CD4-positive, alpha-beta T cell treated with Interleukin-10 for 1 hour (primary cell): ENCODE results near the gene SLC35E2B.
A peak's percentile ranks its signal among the peaks of the same experiment; 100 is the strongest.
"Not testable (repeated sequence)": the region's sequence is repeated elsewhere in the genome, so short reads cannot be mapped to it uniquely, and the experiment has no call there.

Experiments used
- DNase-seq: peaks from one replicate; pipeline ENCODE4 v3.0.0-alpha.2; 2020

Gene SLC35E2B

DNA sequence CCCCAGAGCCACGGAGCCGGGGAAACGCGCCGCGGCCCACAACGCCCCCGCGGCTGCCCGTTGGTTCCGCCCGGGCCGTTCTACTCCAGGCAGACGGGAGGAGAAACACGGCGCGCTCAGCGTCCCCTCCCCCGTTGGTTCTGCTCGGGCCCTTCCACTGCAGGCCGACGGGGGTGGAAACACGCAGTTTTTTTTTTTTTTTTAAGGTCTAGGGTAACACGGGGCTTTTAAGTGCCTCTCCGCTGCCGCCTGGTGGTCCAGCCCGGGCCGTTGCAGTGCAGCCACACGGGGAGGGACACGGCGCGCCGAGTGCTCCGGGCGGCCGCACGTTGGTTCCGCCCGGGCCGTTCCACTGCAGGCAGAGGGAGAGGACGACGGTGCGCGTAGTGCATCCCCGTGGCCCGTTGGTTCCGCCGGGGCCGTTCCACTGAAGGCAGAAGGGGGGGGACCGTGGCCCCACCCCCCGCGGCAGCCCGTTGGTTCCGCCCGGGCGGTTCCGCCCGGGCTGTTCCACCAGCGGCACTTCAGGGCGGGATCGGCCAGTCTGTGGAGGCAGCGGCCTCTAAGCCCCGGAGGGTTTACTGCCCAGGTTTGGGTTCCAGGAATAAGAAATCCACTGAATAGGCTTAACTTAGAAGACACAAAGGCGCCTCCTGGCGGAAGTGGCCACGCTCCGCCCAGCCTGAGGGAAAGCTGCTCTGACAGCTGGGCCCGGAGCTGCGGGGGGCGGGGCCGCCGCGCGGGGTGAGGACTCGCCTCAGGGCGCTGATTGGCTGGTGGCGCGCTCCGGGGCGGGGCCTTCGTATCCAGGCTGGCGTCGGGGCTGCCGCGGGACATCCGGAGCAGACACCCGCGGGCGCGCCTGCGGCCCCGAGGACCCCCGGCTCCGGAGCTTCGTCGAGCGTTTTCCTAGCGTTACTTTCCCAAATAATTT, at the start of gene SLC35E2B:
Gene SLC35E2B, minus strand, starts transcription at position 82 of the 934 bp plus-strand sequence. CDS start 16,096 bp downstream, outside the sequence.
- peak; percentile 98 for DNase-seq

GRCh38 chr1:1741013-1741412, 48.4 kb upstream of the SLC35E2B start:
- DNase-seq, result not testable (repeated sequence)

DNA sequence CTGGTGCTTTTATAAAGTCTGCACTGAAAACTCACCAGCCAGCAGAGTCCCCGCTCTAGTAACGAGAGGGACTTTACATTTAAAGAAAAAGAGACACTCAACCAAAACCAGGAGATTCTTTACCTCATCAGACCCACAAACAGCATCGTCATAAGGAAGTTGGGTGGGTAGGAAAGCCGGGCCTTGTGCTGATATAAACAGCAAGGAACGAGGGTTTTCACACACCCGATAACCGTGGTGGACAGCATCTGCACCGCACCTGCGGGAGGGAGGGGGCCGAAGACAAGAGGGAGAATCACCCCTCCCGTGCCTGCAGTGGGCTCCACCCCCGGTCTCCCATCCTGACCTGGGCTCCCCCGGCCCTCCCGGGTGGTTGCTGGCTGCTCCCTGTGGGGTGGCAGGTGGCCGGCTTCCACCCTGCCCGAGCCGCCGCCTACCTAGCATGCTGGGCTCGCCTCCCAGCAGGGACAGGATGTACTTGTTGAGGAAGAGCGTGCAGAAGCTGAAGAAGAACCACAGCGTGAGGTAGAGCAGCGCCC, 46.3 kb upstream of the SLC35E2B start:
- not testable (repeated sequence) for DNase-seq

DNA sequence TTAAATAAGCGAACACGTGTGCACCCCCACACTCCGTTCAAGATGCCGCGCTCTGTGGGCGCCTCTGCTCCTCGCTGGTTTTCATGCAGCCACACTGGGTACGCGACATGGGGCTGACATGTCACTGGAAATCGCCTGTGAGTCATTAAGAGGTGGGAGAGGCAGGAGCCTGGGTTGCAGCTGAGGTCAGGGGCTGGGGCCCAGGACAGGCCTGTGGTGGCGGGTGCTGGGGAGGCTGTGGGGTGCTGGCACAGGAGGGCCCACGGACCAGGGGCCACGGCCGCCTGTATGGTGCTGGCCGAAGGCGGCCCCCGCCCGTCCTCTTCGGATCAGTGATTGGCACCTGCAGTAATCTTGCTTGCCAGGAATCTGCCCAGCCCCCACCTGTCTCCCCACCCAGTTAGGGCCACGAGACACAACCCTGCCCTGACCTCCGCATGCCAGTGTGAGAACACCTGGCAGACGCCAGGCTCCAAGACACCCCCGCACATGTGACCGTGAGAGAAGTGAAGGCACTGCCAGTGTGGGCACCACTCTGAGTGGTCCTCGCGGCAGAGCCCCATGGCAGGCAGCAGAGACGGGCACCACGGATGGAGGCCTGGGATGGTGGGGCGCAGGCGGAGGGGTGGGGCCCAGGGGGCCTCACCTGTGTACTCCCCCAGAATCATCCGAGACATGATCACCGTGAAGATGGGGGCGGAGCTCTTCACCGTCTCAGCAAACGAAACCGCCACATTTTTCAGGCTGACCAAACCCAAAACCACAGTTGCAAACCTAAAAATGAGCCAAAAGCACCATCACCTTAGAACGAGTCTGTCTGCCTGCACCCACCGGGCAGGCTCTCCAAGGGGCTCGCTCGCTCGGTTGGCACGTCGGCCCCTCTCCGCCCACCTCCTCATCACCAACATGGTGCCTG, 45.3 kb upstream of the SLC35E2B start:
- not testable (repeated sequence) for DNase-seq

- no peak for DNase-seq
Measured at GRCh38 chr1:1732381-1732780, 39.8 kb upstream of the SLC35E2B start.

DNA sequence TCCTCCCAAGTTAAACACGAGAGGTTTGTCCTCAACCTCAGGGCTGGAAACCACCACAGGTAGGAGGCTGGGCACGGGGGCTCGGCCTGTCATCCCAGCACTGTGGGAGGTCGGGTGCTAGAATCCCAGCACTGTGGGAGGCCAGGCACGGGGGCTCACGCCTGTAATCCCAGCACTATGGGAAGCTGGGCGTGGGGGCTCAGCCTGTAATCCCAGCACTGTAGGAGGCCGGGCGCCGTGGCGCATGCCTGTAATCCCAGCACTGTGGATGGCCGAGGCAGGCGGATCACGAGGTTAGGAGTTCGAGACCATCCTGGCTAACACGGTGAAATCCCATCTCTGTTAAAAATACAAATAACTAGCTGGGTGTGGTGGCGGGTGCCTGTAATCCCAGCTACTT, 38.3 kb upstream of the SLC35E2B start:
- DNase-seq, result no peak

- DNase-seq, result not testable (repeated sequence)
Measured at GRCh38 chr1:1730230-1730629, 37.6 kb upstream of the SLC35E2B start.

- not testable (repeated sequence) for DNase-seq
Measured at GRCh38 chr1:1729116-1729816, 36.7 kb upstream of the SLC35E2B start.

- DNase-seq, result peak; percentile 63
Measured at GRCh38 chr1:1728308-1729005, 35.9 kb upstream of the SLC35E2B start.

- DNase-seq, result not testable (repeated sequence)
Measured at GRCh38 chr1:1727131-1727651, 34.6 kb upstream of the SLC35E2B start.

- not testable (repeated sequence) for DNase-seq
Measured at GRCh38 chr1:1726088-1726487, 33.5 kb upstream of the SLC35E2B start.

- DNase-seq, result peak; percentile 99
Measured at GRCh38 chr1:1724035-1724864, 31.7 kb upstream of the SLC35E2B start, which contains the start of gene CDK11A. CDK11A (minus strand) TSS chr1:1724357; CDS start chr1:1722818, 1,539 bp downstream.

DNA sequence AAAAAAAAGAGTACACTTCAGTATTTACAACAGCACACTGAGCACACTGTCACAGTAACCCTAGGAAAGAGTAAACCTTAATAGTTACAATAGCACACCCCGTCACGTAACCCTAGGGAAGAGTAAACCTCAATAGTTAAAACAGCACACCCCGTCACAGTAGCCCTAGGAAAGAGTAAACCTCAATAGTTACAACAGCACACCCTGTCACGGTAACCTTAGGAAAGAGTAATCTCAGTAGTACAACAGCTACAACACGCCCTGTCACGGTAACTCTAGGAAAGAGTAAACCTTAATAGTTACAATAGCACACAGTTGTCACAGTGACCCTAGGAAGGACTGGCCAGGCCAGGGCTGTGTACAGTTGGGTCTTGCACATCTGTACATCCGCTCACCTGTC, 28.6 kb upstream of the SLC35E2B start:
- DNase-seq, result no peak

DNA sequence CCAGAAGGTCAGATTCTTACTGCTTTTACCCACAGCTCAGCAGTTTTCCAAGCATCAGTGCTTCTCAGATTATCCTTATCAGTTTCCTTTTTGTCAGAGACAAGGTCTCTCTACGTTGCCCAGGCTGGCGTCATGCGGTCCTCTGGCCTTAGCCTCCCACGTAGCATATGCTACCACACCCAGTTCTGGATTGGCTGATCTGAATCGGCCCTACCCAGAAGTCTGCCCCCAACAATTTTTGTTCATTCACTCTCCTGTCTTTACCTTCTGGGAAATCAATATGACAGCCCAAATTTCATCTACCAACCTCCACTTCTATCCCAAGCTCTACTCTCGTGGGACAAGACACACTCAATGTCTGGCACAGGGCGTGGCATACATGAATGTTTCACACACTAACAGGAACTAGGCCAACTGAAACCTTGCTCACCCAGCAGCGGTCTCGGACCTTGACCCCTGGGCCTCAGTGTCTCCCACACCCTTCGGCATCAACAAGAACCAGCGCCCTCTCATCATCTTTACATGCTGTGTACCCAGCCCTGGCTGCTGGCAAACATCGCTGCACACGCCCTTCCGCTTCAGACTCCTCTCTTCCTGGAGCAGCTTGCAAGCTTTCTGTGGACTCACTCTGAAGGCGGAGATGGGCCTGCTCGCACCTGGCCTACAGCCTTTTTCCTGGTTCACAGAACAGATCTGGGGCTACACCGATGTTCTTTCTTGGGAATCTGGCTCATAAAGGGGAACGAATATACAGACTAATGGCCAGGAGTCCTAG, 22.7 kb upstream of the SLC35E2B start:
- DNase-seq, result not testable (repeated sequence)

DNA sequence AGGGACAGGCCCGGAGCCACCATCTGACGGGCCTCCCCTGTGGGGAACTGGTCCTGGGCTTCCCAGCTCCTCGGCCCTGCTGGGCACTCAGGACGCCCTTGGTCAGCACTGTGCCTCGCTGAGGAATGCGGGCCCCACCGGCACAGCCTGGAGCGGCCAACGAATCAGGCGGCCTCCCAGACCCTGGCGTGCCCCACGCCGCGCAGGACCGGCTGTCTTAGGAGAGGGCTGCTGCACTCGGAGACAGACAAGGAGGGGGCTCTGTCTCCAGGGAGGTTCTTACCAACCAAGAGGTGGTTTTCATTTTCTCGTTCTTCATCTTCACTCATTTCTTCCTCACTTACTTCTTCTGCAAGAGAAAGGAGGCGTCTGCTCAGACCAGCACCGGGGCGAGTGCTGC, 15.3 kb upstream of the SLC35E2B start:
- DNase-seq, result not testable (repeated sequence)

DNA sequence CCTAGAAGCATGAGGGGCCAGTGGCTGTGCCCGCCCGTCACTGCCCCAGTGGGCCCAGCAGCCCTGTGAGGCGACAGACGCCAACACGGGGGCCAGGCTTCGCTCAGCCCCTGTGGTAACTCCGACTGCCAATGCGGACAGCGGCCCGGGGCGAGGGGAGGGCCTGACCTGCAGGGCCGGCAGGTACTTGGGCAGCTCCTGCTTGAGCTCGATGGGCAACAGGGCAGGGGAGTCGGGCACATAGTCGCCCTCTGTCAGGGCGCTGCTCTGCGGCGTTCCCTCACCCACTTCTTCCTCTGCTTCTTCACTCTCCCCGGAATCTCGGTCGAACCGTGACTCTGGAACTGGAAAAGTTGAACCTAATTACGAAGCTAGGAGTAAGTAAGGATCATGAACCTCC, 14.6 kb upstream of the SLC35E2B start:
- DNase-seq, result not testable (repeated sequence)

- not testable (repeated sequence) for DNase-seq
Measured at GRCh38 chr1:1705623-1706022, 13.0 kb upstream of the SLC35E2B start.

DNA sequence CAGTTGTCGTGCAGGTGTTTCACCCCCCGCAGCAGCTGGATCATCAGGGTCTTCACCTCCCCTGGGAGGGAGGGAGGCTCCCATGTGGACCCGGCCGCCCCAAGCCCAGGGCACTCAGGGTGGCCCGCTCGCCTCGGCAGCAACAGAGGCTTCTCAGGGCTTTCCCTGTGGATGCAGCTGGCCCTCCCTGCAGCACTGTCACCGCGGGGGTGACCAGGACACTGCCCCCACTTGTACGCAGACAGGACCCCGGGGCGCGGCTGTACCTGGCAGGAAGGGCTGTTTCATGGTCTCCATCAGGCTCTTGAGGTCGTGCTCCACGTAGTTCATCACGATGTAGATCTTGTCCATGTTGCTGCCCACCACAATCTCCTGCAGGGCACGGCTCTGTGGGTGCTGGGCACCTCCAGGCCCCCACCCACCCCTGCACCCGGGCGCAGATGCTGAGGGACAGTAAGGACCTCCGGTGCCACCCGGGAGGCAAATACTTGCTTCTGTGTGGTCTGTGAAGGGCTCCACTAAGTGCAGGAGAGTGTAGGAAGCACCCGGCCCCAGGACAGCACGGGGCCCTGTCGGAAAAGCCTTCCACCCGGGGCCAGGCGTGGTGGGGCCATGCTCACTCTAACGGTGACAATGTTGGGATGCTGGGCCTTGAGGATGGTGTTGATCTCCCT, 11.8 kb upstream of the SLC35E2B start:
- not testable (repeated sequence) for DNase-seq

DNA sequence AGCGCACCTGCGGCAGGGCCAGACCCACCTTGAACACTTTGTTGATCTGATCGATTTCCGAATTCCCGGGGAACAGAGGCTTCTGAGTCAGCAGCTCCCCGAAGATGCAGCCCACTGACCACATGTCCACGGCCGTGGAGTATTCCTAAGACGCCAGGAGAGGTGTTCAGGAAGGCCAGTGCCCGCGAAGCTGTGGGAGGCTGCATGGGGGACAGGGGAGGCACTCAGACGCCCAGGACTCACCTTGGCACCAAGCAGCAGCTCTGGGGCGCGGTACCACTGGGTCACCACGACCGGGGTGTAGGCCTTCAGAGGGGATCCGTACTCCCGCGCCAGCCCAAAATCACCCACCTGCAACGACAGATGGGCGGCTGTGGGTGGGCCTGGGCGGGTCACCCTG, 11.2 kb upstream of the SLC35E2B start:
- DNase-seq, result no peak
